Superior temporal gyrus (tissue), 1 donor: ENCODE data around the gene REPIN1.

Experiments
- DNase-seq: peaks from one replicate; pipeline ENCODE4 v3.0.0-alpha.2; 2016; ENCODE audit errors: extremely low spot score

REPIN1 gene

GRCh38 chr7:150368096-150368883, at the start of gene REPIN1:
Gene REPIN1 (plus strand): TSS chr7:150368822. CDS start chr7:150369712, 890 bp downstream.
- peak; percentile 88 for DNase-seq

GRCh38 chr7:150321788-150322113, 46.9 kb upstream of the REPIN1 start:
- no peak for DNase-seq

- DNase-seq = no peak
Measured at GRCh38 chr7:150322114-150322832, 46.3 kb upstream of the REPIN1 start.

- no peak for DNase-seq
Measured at GRCh38 chr7:150322833-150323681, 45.6 kb upstream of the REPIN1 start, which contains the start of the genes ACTR3C and LRRC61. Gene ACTR3C (minus strand): TSS chr7:150323545. CDS start chr7:150295296, 28,249 bp downstream. Gene LRRC61 (plus strand): TSS chr7:150323355. CDS start chr7:150336862, 13,507 bp downstream.

GRCh38 chr7:150323682-150324372, 44.8 kb upstream of the REPIN1 start:
- peak; percentile 32 for DNase-seq

- no peak for DNase-seq
Measured at GRCh38 chr7:150324373-150324961, 44.2 kb upstream of the REPIN1 start.

- DNase-seq = no peak
Measured at GRCh38 chr7:150325110-150325611, 43.5 kb upstream of the REPIN1 start.

- no peak for DNase-seq
Measured at GRCh38 chr7:150325901-150326300, 42.7 kb upstream of the REPIN1 start.

- no peak for DNase-seq
Measured at GRCh38 chr7:150326657-150327268, 41.9 kb upstream of the REPIN1 start.

- DNase-seq = no peak
Measured at GRCh38 chr7:150327308-150327707, 41.3 kb upstream of the REPIN1 start.

- peak; percentile 18 for DNase-seq
Measured at GRCh38 chr7:150329331-150330120, 39.1 kb upstream of the REPIN1 start.

GRCh38 chr7:150330211-150330885, 38.3 kb upstream of the REPIN1 start:
- no peak for DNase-seq

- DNase-seq = no peak
Measured at GRCh38 chr7:150332852-150333635, 35.6 kb upstream of the REPIN1 start.

GRCh38 chr7:150333659-150334058, 35.0 kb upstream of the REPIN1 start:
- DNase-seq = no peak

GRCh38 chr7:150334108-150334507, 34.5 kb upstream of the REPIN1 start:
- no peak for DNase-seq

GRCh38 chr7:150335108-150335773, 33.4 kb upstream of the REPIN1 start:
- peak; percentile 12 for DNase-seq

- no peak for DNase-seq
Measured at GRCh38 chr7:150335774-150336112, 32.9 kb upstream of the REPIN1 start.

GRCh38 chr7:150336746-150337145, 31.9 kb upstream of the REPIN1 start:
- no peak for DNase-seq
